HG03159 (cell line): ENCODE measurements around the gene STRN3.
"Not testable (repeated sequence)": the region's sequence is repeated elsewhere in the genome, so short reads cannot be mapped to it uniquely, and the experiment has no call there.

Experiments
- ATAC-seq: cut with Tn5 transposase; IDR thresholded peaks from one replicate; pipeline ENCODE4 v1.9.1; 2021; ENCODE audit warnings: mild to moderate bottlenecking, moderate library complexity; ENCODE audit not compliant: unreplicated experiment

Gene STRN3

DNA sequence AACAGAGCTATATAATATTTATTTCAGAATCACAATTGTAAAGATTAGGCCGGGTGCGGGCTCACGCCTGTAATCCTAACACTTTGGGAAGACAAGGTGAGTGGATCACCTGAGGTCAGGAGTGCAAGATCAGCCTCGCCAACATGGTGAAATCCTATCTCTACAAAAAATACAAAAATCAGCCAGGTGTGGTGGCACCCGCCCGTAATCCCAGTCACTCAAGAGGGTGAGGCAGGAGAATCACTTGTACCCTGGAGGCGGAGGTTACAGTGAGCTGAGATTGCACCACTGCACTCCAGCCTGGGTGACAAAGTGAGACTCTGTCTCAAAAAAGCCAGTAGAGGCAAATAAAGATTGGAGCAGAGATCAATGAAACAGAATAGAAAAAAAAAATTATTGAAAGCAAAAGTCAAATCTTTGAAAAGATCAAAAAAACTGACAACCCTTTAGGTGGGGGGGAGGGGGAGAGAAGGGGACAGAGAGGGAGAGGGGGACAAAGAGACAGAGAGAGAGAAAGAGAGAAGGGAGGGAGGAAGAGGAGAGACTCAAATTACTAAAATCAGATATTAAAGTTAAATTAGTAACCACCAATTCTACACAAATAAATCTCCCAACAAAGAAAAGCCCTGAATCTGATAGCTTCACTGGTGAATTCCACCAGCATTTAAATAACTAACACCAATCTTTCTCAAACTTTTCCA, 53.1 kb downstream of the STRN3 start:
- ATAC-seq: no peak

DNA sequence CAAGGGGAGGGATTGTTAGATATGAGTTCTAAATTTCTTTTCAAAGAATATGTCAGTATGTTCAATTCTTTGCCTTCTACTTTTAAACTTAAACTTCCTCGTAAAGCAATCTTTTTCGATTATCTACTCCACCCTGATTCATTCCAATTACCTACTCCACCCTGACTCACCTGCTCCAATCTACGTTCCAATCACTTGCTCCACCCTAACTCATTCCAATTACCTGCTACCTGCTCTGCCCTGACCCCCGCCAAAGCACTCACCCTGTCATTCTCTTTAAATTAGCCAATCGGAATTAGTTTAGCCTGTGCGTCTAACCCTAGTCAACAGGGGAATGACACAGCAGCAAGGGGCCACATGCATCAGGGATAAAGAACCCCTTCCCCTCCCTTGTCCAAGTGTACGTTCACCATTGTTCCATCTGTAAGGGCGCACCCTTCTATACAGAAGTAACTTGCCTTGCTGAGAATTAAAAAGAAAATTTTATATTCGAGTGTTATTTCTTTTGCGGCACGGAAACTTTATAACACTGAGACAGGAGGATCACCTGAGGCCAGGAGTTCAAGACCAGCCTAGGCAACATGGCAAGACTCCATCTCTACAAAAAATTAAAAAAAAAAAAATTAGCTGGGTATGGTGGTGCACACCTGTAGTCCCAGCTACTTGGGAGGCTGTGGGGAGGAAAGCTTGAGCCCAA, 54.0 kb downstream of the STRN3 start:
- ATAC-seq: not testable (repeated sequence)

DNA sequence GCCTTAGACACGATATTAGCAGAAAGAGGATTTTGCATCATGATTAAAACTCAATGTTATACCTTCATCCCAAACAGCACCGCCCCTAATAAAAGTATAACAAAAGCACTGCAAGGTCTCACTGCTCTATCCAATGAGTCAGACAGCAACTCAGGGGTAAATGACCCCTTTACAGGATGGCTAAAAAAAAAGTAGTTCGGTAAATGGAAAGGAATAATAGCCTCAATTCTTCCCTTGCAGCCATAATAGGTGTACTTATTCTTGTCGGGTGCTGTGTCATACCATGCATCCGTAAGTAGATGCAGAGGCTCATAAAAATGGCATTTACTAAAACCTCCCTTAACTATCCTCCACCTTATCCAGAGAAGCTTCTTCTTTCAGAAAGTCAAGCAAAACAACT, 54.6 kb downstream of the STRN3 start:
- ATAC-seq: no peak

DNA sequence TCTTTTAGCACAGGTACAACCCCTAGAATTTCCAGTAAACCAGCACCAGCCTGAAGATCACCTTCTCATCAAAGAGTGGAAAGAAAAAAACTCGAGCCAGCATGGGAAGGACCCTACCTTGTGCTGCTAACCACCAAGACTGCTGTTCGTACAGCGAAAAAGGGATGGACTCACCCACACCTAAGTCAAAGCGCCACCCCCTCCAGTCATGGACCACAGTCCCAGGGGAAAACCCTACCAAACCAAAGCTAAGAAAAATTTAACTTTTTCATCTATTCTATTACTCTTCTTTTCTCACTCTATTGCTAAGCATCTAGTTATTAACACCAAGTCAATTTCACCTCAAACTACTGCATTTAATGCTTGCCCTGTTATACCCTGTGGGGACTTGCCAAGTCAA, 56.4 kb downstream of the STRN3 start:
- not testable (repeated sequence) for ATAC-seq

DNA sequence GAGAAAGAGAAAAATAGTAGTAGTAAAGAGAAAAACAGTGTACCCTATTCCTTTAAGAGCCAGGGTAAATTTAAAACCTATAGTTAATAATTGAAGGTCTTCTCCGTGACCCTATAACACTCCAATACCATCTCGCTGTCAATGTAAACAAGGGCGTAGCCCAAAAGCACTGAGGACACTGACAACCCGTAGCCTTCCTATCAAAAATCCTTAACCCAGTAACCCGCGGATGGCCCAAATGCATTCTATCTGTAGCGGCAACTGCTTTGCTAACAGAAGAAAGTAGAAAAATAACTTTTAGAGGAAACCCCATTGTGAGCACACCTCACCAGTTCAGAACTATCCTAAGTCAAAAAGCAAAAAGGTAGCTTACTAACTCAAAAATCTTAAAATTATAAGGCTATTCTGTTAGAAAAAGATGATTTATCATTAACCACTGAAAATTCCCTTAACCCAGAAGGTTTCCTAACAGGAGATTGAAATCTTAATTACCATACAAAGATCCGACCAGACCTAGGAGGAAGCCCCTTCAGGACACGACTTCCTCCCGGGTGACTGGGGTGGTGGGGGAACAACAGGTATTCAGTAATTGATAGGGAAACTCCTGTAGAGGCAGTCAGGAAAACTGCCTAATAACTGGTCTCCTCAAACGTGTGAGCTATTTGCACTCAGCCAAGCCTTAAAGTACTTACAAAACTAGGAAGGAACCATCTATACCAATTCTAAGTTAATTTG, 58.6 kb downstream of the STRN3 start:
- ATAC-seq: not testable (repeated sequence)

DNA sequence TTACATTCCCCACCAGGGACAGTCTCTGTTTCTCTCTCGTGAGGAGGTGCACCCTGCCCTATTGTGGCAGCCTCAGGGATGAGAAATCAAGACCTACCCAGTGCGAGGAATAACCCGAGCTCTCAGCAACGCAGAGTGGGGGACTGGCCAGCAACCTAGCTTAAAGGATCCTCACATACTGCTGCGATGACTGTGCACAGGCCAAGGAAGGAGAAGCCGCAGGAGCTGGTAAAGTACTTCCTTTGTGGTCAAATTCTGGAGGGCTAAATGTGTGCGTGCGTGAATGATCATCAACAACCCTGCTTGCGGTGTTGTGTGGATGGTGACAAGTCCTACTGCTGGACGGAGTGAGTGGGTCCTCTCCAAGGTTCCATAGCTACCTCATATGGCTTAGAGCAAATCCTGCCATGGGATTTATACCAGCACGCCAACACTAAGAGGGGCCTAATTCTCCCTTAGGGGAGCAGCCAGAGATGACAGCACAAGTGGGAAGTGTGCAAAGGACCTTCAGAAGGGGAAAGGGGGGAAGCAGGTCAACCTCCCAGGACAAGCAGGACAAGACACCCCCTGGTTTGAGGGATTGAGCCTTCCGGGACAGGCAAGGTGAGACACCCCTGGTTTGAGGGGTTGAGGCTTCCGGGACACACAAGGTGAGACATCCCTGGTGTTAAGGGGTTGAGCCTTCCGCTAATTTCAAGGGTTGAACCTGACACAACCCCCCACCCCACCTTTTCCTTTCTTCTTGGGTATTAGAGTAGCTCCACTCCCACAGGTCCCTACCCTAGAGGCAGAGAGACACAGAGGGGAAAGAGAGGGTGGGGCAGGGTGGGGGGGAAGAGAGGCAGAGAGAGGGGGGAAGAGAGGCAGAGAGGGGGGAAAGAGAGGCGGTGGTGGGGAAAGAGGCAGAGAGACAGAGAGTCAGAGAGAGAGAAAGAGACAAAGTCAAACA, 59.5 kb downstream of the STRN3 start:
- ATAC-seq: no peak

DNA sequence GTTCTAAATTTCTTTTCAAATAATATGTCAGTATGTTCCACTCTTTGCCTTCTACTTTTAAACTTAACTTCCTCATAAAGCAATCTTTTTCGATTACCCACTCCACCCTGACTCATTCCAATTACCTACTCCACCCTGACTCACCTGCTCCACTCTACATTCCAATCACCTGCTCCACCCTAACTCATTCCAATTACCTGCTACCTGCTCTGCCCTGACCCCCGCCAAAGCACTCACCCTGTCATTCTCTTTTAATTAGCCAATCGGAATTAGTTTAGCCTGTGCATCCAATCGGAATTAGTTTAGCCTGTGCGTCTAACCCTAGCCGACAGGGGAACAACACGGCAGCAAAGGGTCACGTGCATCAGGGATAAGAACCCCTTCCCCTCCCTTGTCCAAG, 60.3 kb downstream of the STRN3 start:
- ATAC-seq: not testable (repeated sequence)

DNA sequence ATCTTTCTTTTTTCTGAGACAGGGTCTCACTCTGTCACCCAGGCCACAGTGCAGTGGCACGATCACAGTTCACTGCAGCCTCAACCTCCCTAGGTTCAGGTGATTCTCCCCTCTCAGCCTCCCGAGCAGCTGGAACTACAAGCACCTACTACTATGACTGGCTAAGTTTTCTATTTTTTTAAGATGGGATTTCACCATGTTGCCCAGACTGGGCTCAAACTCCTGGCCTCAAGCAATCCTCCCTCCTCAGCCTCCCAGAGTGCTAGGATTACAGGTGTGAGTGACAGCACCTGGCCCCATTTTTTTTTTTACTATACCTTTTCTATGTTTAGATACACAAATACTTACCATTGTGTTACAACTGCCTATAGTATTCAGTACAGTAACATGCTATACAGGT, 63.6 kb downstream of the STRN3 start:
- not testable (repeated sequence) for ATAC-seq

DNA sequence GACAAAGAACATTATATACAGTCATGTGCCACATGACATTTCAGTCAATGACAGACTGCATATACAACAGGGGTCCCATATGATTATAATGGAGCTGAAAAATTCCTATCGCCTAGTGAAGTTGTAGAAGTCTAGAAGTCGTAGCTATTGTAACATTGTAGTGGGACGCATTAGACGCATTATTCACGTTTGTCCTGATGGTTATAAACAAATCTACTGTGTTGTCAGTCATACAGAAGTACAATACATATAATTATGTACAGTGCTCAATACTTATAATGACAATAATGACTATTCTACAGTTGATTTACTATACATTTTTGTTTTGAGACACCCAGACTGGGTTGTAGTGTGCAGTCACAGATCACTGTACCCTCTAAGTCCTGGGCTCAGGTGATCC, 64.8 kb downstream of the STRN3 start:
- ATAC-seq: no peak

DNA sequence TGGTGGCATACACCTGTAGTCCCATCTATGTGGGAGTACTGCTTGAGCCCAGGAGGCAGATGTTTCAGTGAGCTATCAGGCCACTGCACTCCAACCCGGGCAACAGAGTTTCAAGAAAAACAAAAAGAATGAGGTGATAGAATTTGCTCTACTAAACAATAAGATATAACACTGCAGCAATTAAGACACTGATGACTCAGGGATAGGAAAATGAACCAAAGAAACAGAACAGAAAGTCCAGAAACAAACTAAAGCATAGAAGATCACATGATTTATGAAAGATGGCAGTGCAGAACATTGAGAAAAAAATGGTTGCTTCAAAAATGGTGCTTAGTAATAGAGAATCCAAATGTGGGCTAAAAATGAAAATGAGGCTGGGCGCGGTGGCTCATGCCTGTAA, 66.0 kb downstream of the STRN3 start:
- ATAC-seq: no peak

DNA sequence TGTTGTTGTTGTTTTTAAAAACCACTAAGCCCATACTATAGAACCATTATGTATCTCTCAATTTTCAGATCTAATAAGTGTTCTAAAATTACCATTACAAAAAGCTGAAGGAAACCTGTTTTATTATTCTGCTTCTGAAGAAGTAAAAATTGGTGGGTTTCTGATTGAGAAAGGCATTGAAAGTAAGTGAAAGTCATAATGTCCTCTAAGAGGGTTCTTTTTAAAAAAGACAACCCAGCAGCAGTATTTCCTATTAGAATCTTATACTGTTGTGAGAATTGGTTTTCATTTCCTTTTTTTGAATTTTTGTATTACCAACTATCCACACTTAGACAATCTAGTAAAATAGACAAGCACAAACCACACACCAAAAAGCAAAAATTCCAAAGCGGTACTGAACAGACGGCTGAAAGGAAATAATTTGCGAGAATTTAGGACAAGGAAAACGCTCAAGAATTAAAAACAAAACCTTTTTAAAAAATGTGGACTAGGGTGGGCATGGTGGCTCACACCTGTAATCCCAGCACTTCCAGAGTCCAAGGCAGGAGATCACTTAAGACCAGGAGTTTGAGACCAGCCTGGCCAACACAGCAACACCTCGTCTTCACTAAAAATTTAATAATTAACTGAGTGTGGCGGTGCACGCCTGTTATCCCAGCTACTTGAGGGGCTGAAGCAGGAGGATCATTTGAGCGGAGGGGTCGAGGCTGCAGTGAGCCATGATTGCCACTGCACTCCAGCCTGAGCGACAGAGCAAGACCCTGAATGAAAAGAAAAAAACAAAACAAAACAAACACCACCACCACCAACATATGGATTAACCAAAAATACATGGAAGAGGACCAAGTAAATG, 67.4 kb downstream of the STRN3 start:
- ATAC-seq: peak; percentile 54

DNA sequence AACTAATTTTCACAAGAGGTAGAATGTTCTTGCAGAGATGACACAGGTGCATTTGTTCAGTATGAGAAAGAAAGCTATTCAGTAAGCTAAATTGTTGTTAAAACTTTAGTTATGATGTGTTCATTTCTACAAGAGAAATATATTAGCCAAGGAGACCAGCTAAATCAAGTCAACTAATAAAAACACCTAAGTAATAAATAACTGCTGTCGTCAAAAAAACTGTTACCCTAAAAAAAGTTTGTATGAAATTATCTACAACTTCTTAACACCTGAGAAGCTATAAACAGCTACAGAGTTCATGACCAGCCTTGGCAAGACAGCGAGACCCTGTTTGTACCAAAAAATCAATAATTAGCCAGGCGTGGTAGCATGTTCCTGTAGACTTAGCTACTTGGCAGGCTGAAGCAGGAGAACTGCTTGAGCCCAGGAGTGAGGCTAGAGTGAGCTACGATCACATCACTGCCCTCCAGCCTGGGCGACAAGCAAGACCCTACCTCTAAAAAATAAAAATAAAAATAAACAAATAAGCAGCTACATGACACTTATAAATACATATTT, 68.3 kb downstream of the STRN3 start:
- no peak for ATAC-seq

DNA sequence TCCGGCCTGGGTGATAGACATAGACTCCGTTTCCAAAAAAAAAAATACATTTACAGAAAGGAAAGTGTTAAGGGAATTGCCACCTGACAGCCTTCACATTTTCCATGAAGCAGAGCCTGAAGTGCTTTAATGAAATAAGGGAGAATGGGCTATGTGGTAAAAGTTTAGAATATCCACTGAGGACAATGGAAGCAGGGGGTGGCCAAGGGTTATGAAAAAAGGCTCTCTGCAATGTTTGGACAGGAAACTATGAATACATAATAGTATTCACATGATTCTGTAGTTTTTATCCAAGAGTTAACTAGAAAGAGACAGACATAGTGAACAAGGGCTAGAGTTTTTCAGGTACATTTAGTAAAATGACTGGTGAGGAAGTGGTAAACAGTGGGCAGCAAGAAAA, 76.5 kb downstream of the STRN3 start:
- ATAC-seq: no peak

DNA sequence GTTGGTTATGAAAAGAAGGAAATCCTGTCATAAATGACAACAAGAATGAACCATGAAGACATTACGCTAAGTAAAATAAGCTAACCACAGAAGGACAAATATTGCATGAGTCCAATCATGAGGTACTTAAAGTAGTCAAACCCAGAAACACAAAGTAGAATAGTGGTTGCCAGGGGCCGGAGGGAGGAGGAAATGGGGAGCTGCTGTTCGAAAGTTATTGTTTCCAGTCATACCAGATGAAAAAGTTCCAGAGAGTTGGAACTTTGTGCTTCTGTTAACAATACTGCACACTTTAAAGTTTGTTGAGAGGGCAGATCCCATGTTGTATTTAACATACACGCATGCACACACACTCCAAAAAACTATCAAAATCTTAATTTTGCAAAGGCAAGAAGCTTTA, 82.5 kb downstream of the STRN3 start:
- ATAC-seq: no peak

DNA sequence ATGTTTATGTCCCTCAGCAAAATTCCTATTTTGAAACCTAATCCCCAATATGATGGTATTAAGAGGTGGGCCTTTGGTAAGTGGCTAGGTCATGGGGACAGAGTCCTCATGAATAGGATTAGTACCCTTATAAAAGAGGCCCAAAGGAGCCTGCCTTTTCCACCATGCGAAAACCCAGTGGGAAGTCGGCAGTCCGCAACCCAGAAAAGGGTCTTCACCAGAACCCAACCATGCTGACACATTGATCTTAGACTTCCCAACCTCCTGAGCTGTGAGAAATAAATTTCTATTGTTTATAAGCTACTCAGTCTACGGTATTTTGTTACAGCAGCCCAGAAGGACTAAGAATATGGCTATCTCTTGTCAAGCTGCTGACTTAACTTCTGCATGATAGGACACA, 85.3 kb downstream of the STRN3 start:
- ATAC-seq: no peak

DNA sequence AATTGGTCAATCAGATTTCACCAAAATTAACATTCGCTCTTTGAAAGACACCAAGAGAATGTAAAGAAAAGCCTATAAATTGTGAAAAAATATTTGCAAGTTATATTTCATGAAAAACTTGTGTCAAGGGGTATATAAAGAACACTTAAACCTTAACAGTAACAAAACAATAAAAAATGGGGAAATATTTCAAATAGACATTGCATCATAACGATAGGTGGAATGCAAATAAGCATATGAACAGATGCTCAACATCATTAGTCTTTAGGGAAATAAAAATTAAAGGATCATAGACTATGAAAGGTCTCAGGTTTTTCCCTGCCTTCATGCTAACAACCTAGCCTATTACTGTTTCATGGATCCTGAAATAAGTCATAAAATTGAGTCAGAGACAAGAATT, 87.6 kb downstream of the STRN3 start:
- ATAC-seq: no peak

DNA sequence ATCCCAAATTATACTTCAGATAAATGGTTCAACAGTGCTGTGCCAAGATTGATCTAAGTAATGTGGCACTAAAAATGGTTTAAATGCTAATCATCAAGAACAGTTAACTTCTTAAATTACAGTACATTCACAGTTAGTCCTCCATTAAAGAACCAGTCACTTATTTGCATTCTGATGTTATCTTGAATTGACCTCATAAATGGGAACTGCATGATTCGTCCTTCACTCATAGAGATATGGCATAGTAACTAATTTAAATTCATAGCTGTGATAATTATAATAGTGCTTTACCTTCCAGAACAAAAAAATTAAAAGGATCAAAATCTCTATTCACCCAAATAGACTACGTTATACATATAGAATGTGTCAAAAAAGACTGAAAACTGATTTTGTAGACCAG, 90.7 kb downstream of the STRN3 start:
- no peak for ATAC-seq

DNA sequence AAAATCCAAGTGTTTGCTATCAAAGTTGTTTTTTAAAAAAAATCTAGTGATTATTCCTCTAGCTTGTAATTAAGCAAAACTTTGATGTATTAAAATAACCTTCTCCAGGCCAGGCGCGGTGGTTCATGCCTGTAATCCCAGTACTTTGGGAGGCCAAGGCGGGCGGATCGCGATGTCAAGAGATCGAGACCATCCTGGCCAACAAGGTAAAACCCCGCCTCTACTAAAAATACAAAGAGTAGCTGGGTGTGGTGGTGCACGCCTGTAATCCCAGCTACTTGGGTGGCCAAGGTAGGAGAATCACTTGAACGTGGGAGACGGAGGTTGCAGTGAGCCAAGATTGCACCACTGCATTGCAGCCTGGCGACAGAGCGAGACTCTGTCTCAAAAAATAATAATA, 92.2 kb downstream of the STRN3 start:
- not testable (repeated sequence) for ATAC-seq

DNA sequence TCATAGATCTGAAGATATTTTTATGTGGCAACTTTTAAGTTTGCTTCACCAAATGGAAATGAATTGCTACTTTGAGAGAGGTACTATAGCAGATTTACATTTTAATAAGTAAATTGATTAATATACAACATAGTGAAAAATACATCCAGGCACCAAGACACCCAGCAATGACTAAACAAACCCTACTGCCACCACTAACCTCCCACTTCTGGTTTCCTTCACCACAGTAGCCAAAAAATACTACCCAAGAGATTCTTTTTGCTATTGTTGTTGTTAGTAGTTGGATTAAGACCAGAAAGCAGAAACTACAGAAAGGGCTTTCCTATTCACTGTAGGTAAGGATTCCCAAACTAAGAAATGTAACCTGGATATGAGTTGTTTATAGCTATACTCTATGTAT, 97.7 kb downstream of the STRN3 start:
- no peak for ATAC-seq

DNA sequence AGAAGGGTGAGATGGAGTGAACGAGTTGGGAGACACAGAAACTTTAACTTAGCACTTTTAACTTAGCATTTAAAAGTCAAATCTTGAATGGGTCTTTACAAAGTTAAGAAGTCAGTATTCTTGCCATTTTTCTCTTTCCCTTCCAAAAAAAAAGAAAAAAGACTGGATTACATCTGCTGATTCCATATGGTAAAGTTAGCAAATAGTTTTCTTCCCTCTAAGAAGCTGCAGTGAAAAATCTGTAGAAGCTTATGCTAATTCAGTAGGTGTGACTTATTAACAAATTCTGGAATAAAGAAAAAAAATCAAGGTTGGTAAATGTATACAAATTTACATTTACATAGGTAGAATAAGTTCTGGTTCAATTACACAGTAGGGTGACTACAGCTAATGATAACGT, 100.9 kb downstream of the STRN3 start:
- ATAC-seq: no peak
